K562 (cell line): ENCODE data around the gene GARIN5B. TPM values are rescaled to one million over a fixed set of nuclear protein-coding genes. Genes with fewer than 3 reads are reported as not detected.

ENCODE experiments used
- ATAC-seq: fragments of 200-7000 bp; cut with Tn5 transposase; 3 replicates; pipeline ENCODE4 v1.9.1; 2020; ENCODE audit warnings: moderate library complexity
- BruUV-seq: library from RNA; stranded (reverse); fragments of 400-500 nt; replicated peaks from 2 replicates; lab custom pipeline; 2021; lab: Mats Ljungman, UMichigan
- CTCF ChIA-PET: fragments of 300-600 bp; formaldehyde crosslinking; extraction: SDS; loops from one replicate; lab custom pipeline; 2021; ENCODE audit warnings: low intra/inter-chr PET ratio; lab: Yijun Ruan, JAX
- POLR2A ChIA-PET: fragments of 300-600, 350-650 bp; sonication (Branson Sonifier 250); formaldehyde crosslinking; extraction: SDS; loops from one replicate; lab custom pipeline; 2021; ENCODE audit warnings: antibody characterized with exemption, inconsistent platforms; lab: Yijun Ruan, JAX
- DNase-seq, 4 experiments: peaks; one replicate each; pipeline versions ENCODE4 v3.0.0 to v3.0.0-alpha.2; 2011 to 2018; ENCODE audit warnings: low spot score in 3 of 4, mixed read lengths in 3 of 4; ENCODE audit errors: extremely low read depth in 1 of 4
- FAIRE-seq: peaks from 2 replicates; lab custom pipeline; 2011; peaks lifted over from hg19 to GRCh38; lab: Jason Lieb, UNC
- H2AFZ ChIP-seq: 2 replicates; pipeline ENCODE4 v1.6.0; 2011; ENCODE audit warnings: low read depth, low read length, control low read depth, inconsistent platforms
- H3K27ac ChIP-seq: fragments of 200-600 bp; 3 replicates; pipeline ENCODE4 v1.8.0; 2011; ENCODE audit warnings: low read depth, mild to moderate bottlenecking, control low read depth, inconsistent platforms, low read length, moderate library complexity, mixed read lengths; ENCODE audit errors: extremely low read depth
- H3K27me3 ChIP-seq, 2 experiments: fragments of 300-600 bp in 1 of 2; 2 replicates in 1 of 2; 3 replicates in 1 of 2; pipeline versions ENCODE4 v1.6.0 to v1.8.0; 2011; ENCODE audit warnings: inconsistent platforms in 2 of 2, low read length in 2 of 2, mild to moderate bottlenecking in 1 of 2, mixed read lengths in 1 of 2, moderate library complexity in 1 of 2; ENCODE audit not compliant: control insufficient read depth in 2 of 2, insufficient read depth in 2 of 2
- H3K36me3 ChIP-seq: fragments of 300-600 bp; 3 replicates; pipeline ENCODE4 v1.8.0; 2011; ENCODE audit warnings: mild to moderate bottlenecking, low read length, inconsistent platforms; ENCODE audit not compliant: control insufficient read depth, insufficient read depth
- H3K4me1 ChIP-seq, 2 experiments: fragments of 200-600 bp in 1 of 2; replicated peaks in 1 of 2; 2 replicates in 1 of 2; 3 replicates in 1 of 2; pipeline versions ENCODE4 v1.5.1 to v1.8.0; 2011; ENCODE audit warnings: inconsistent platforms in 2 of 2, low read length in 2 of 2, mild to moderate bottlenecking in 1 of 2, mixed read lengths in 1 of 2, moderate library complexity in 1 of 2; ENCODE audit not compliant: control insufficient read depth in 2 of 2, insufficient read depth in 2 of 2
- H3K4me2 ChIP-seq: 2 replicates; pipeline ENCODE4 v1.6.1; 2011; ENCODE audit warnings: low read length, control low read depth, inconsistent platforms, mixed read lengths; ENCODE audit not compliant: insufficient read depth
- H3K4me3 ChIP-seq: fragments of 200-600 bp; sonication (generic), shearing (Covaris generic); 2 replicates; pipeline ENCODE4 v1.5.1; 2016; ENCODE audit warnings: control low read depth, inconsistent platforms
- H3K79me2 ChIP-seq: fragments of 200-600 bp; 3 replicates; pipeline ENCODE4 v1.8.0; 2011; ENCODE audit warnings: low read length, inconsistent platforms; ENCODE audit not compliant: control insufficient read depth, insufficient read depth
- H3K9ac ChIP-seq, 2 experiments: 2 replicates each; pipeline versions ENCODE4 v1.6.0 to v1.6.1; 2011; ENCODE audit warnings: low read depth in 2 of 2, low read length in 2 of 2, control low read depth in 1 of 2, inconsistent platforms in 1 of 2, mild to moderate bottlenecking in 1 of 2, mixed read lengths in 1 of 2; ENCODE audit not compliant: insufficient read depth in 1 of 2
- H3K9me1 ChIP-seq: one replicate; pipeline ENCODE4 v1.6.0; 2011; ENCODE audit warnings: inconsistent platforms, mild to moderate bottlenecking, low read length, moderate library complexity; ENCODE audit not compliant: control insufficient read depth, insufficient read depth
- H3K9me3 ChIP-seq: replicated peaks from 2 replicates; pipeline ENCODE4 v1.5.1; 2011; ENCODE audit warnings: low read depth, low read length, inconsistent platforms; ENCODE audit not compliant: control insufficient read depth, insufficient read depth
- H4K20me1 ChIP-seq: replicated peaks from 2 replicates; pipeline ENCODE4 v1.6.1; 2011; ENCODE audit warnings: low read length, inconsistent platforms, mixed read lengths; ENCODE audit not compliant: control insufficient read depth, insufficient read depth
- BACH1 ChIP-seq: fragments of 200-800 bp; sonication (Bioruptor generic); IDR thresholded peaks from 2 replicates; pipeline ENCODE4 v1.6.1; 2016; ENCODE audit warnings: missing genetic modification characterization, missing compliant biosample characterization
- CSDE1 ChIP-seq, 2 experiments: fragments of 450-650 bp; IDR thresholded peaks; 2 replicates each; pipeline ENCODE4 v1.6.1; 2016; ENCODE audit warnings: mild to moderate bottlenecking in 1 of 2
- FOXK1 ChIP-seq: sonication (generic); formaldehyde crosslinking; IDR thresholded peaks from 2 replicates; pipeline ENCODE4 v1.8.0; 2022; ENCODE audit warnings: missing genetic modification reagents, mild to moderate bottlenecking, borderline replicate concordance
- L3MBTL2 ChIP-seq: fragments of 450-650 bp; IDR thresholded peaks from 2 replicates; pipeline ENCODE4 v1.6.1; 2016; ENCODE audit warnings: mild to moderate bottlenecking, moderate library complexity
- MBD2 ChIP-seq: sonication (generic); IDR thresholded peaks from 2 replicates; pipeline ENCODE4 v1.6.1; 2016; ENCODE audit warnings: low read depth, borderline replicate concordance
- NR2C1 ChIP-seq, 2 experiments: fragments of 450-650 bp; IDR thresholded peaks; 2 replicates each; pipeline ENCODE4 v1.6.1; 2017; ENCODE audit warnings: mild to moderate bottlenecking in 2 of 2, antibody characterized with exemption in 1 of 2, inconsistent platforms in 1 of 2, missing compliant biosample characterization in 1 of 2, missing genetic modification characterization in 1 of 2
- SREBF1 ChIP-seq: fragments of 150-350 bp; IDR thresholded peaks from 2 replicates; pipeline ENCODE4 v1.6.1; 2014; ENCODE audit warnings: antibody characterized with exemption, low read depth, low read length, borderline replicate concordance
- WGBS: fragments of 100-300 bp; shearing (Covaris generic); methylation state at CpG from one replicate; pipeline ENCODE4 v1.1.6; 2016; ENCODE audit warnings: low coverage, mixed read lengths; ENCODE audit not compliant: insufficient coverage; ENCODE audit errors: missing lambda C conversion rate; 5-methylcytosine and 5-hydroxymethylcytosine counted together
- in situ Hi-C: fragments of 300-500 bp; cut with MboI; formaldehyde crosslinking; loops from 4 replicates; pipeline ENCODE4 v1.15.0; 2018; ENCODE audit warnings: inconsistent platforms, mixed read lengths
- intact Hi-C: fragments of 100-400 bp; cut with micrococcal nuclease; formaldehyde crosslinking; loops from 2 replicates; pipeline ENCODE4 v1.14.2; 2022
- polyA plus RNA-seq, 8 experiments: library from polyadenylated mRNA; depleted of rRNA in 4 of 8; stranded (reverse) in 5 of 8; unstranded in 3 of 8; fragments of >200 nt; fragmentation: Nextera tagmentation in 2 of 8; fragmentation: Illumina TruSeq in 1 of 8; extraction: Ambion mirVana in 2 of 8; extraction: Trizol in 1 of 8; gene quantifications; 2 replicates each; pipeline versions ENCODE4 v1.2.1 to v1.2.3, GENCODE V29; 2011 to 2014; ENCODE audit warnings: inconsistent platforms in 1 of 8, missing spikeins in 1 of 8
- total RNA-seq, 7 experiments: library from RNA; depleted of rRNA in 6 of 7; stranded (reverse); fragments of >200 nt in 6 of 7; fragmentation: Illumina TruSeq in 2 of 7; extraction: Trizol in 2 of 7; gene quantifications; 2 replicates each; pipeline versions ENCODE4 v1.2.1 to v1.2.3, GENCODE V29; 2011 to 2021; ENCODE audit warnings: low replicate concordance in 1 of 7
- TF ChIP-seq, protein P1 (sequence below), 2 experiments: fragments of 450-650 bp; IDR thresholded peaks; 2 replicates each; pipeline ENCODE4 v1.6.1; 2018; ENCODE audit warnings: mild to moderate bottlenecking in 2 of 2, low read depth in 1 of 2; ENCODE audit not compliant: partially characterized antibody in 2 of 2
- TF ChIP-seq, protein P2 (sequence below): fragments of 250-450 bp; sonication (Bioruptor Pico); IDR thresholded peaks from 2 replicates; pipeline ENCODE4 v1.8.0; 2022; ENCODE audit warnings: inconsistent platforms, mild to moderate bottlenecking, moderate library complexity, borderline replicate concordance
- TF ChIP-seq, protein P3 (sequence below): fragments of 450-650 bp; IDR thresholded peaks from 2 replicates; pipeline ENCODE4 v1.6.1; 2018; ENCODE audit not compliant: partially characterized antibody
- TF ChIP-seq, protein P4 (sequence below): conservative IDR thresholded peaks from 2 replicates; pipeline ENCODE4 v1.6.1; 2011; ENCODE audit warnings: low read depth, mild to moderate bottlenecking, low read length; ENCODE audit not compliant: control insufficient read depth

GARIN5B gene
- total and polyA plus RNA-seq, 9 of the 15 experiments (the other 6 are each of a cell fraction or from before 2014, with no cell fraction given): not detected

DNA sequence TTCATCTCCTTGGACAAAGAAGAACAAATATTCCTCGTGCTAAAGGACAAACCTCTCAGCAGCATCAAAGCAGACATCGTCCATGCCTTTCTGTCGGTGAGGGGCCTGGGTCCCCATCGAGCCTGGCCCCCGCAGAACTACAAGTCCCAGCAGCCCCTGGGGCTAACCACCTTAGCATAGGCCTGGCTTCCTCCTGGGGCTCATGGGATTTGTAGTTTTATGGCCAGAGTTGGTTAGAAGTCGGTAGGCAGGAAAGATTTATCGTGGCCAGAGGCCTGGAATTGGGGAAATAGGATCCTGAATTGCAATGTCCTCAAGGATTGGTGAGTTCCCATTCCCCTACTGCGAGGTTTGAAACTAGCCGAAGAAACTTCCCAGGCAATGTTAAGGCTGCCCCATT, 57.6 kb downstream of the GARIN5B start:
- peak; percentile 72 to 85 (median 79) for DNase-seq
- Histone ChIP-seq H3K4me2 (no peak overlapping the region), H2AFZ (peak overlapping the region; percentile 49; the same call in 1 of the 2 replicates), H3K79me2 (no peaks in the 10 kb centered on the region), H3K9me1 (no peaks in the 10 kb centered on the region), H3K27ac (no peak overlapping the region), H3K4me1 (peaks cover 9 to 49% of the 10 kb centered on the region in 2 experiments; a peak in 4 of 5 replicates), H3K4me3 (no peak overlapping the region), H3K9ac (no peak overlapping the region), H3K9me3 (no peaks in the 10 kb centered on the region; the same call in 1 of the 2 replicates), H4K20me1 (no peaks in the 10 kb centered on the region), H3K36me3 (peaks cover 5% of the 10 kb centered on the region; the same call in 1 of the 3 replicates), H3K27me3 (no peaks in the 10 kb centered on the region)
- WGBS: 32% methylated on average over 9 of the region's 9 CpGs
- peak; percentile 83 for ATAC-seq
- POLR2A ChIA-PET: interaction anchor here (0.5 kb wide), 1 partner anchor 199 kb away, joined by 4 read pairs; no protein-coding TSS in a partner anchor
- no TSS peak for BruUV-seq
- intact Hi-C loops (no loop called here), in situ Hi-C loops (no loop called here)
- FAIRE-seq: peak; percentile 77
- CTCF ChIA-PET: no interaction called here
- TF ChIP-seq, protein P1, sequence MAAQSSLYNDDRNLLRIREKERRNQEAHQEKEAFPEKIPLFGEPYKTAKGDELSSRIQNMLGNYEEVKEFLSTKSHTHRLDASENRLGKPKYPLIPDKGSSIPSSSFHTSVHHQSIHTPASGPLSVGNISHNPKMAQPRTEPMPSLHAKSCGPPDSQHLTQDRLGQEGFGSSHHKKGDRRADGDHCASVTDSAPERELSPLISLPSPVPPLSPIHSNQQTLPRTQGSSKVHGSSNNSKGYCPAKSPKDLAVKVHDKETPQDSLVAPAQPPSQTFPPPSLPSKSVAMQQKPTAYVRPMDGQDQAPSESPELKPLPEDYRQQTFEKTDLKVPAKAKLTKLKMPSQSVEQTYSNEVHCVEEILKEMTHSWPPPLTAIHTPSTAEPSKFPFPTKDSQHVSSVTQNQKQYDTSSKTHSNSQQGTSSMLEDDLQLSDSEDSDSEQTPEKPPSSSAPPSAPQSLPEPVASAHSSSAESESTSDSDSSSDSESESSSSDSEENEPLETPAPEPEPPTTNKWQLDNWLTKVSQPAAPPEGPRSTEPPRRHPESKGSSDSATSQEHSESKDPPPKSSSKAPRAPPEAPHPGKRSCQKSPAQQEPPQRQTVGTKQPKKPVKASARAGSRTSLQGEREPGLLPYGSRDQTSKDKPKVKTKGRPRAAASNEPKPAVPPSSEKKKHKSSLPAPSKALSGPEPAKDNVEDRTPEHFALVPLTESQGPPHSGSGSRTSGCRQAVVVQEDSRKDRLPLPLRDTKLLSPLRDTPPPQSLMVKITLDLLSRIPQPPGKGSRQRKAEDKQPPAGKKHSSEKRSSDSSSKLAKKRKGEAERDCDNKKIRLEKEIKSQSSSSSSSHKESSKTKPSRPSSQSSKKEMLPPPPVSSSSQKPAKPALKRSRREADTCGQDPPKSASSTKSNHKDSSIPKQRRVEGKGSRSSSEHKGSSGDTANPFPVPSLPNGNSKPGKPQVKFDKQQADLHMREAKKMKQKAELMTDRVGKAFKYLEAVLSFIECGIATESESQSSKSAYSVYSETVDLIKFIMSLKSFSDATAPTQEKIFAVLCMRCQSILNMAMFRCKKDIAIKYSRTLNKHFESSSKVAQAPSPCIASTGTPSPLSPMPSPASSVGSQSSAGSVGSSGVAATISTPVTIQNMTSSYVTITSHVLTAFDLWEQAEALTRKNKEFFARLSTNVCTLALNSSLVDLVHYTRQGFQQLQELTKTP (IDR thresholded peaks at IDR 0.05; ENCODE audit: low read depth in 1 of 2, partially characterized antibody in 2 of 2): peak in 1 of 2 experiments; percentile 99
- TF ChIP-seq, protein P2, sequence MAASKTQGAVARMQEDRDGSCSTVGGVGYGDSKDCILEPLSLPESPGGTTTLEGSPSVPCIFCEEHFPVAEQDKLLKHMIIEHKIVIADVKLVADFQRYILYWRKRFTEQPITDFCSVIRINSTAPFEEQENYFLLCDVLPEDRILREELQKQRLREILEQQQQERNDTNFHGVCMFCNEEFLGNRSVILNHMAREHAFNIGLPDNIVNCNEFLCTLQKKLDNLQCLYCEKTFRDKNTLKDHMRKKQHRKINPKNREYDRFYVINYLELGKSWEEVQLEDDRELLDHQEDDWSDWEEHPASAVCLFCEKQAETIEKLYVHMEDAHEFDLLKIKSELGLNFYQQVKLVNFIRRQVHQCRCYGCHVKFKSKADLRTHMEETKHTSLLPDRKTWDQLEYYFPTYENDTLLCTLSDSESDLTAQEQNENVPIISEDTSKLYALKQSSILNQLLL (CRISPR knock-in tag): no peak
- TF ChIP-seq MBD2 (peak; percentile 89), NR2C1 (IDR thresholded peaks at IDR 0.05) (no peak), NR2C1 (tag; IDR thresholded peaks at IDR 0.05) (peak; percentile 64), SREBF1 (peak; percentile 54; the same call in 1 of the 2 replicates), CSDE1 (IDR thresholded peaks at IDR 0.05) (no peak), FOXK1 (no peak), L3MBTL2 (peak; percentile 17; the same call in 1 of the 2 replicates), BACH1 (tag) (0 out of 2 replicates have a peak, but pooled peaks have one; percentile 64)
- TF ChIP-seq, protein P3, sequence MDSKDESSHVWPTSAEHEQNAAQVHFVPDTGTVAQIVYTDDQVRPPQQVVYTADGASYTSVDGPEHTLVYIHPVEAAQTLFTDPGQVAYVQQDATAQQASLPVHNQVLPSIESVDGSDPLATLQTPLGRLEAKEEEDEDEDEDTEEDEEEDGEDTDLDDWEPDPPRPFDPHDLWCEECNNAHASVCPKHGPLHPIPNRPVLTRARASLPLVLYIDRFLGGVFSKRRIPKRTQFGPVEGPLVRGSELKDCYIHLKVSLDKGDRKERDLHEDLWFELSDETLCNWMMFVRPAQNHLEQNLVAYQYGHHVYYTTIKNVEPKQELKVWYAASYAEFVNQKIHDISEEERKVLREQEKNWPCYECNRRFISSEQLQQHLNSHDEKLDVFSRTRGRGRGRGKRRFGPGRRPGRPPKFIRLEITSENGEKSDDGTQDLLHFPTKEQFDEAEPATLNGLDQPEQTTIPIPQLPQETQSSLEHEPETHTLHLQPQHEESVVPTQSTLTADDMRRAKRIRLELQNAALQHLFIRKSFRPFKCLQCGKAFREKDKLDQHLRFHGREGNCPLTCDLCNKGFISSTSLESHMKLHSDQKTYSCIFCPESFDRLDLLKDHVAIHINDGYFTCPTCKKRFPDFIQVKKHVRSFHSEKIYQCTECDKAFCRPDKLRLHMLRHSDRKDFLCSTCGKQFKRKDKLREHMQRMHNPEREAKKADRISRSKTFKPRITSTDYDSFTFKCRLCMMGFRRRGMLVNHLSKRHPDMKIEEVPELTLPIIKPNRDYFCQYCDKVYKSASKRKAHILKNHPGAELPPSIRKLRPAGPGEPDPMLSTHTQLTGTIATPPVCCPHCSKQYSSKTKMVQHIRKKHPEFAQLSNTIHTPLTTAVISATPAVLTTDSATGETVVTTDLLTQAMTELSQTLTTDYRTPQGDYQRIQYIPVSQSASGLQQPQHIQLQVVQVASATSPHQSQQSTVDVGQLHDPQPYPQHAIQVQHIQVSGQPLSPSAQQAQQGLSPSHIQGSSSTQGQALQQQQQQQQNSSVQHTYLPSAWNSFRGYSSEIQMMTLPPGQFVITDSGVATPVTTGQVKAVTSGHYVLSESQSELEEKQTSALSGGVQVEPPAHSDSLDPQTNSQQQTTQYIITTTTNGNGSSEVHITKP: no peak
- TF ChIP-seq, protein P4, sequence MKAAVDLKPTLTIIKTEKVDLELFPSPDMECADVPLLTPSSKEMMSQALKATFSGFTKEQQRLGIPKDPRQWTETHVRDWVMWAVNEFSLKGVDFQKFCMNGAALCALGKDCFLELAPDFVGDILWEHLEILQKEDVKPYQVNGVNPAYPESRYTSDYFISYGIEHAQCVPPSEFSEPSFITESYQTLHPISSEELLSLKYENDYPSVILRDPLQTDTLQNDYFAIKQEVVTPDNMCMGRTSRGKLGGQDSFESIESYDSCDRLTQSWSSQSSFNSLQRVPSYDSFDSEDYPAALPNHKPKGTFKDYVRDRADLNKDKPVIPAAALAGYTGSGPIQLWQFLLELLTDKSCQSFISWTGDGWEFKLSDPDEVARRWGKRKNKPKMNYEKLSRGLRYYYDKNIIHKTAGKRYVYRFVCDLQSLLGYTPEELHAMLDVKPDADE: peak; percentile 99
